Prostate gland (tissue), 2 donors: ENCODE measurements around the gene OR1F1. TPM values are rescaled to one million over a fixed set of nuclear protein-coding genes. Genes with fewer than 3 reads are reported as not detected.
"Not testable (repeated sequence)": the region's sequence is repeated elsewhere in the genome, so short reads cannot be mapped to it uniquely, and the experiment has no call there.

Experiments used
- DNase-seq: peaks from one replicate; pipeline ENCODE4 v3.0.0-alpha.2; 2019; ENCODE audit warnings: low spot score
- H3K27ac ChIP-seq, 2 donors: fragments of 200-600 bp; sonication (generic); 2 replicates each; pipeline ENCODE4 v1.5.1; 2017 to 2019
- H3K27me3 ChIP-seq: fragments of 200-600 bp; sonication (generic); replicated peaks from 2 replicates; pipeline ENCODE4 v1.5.1; 2019; ENCODE audit not compliant: insufficient read depth
- H3K36me3 ChIP-seq, 2 donors: fragments of 200-600 bp; sonication (generic); 1 replicate in 1 of 2; 2 replicates in 1 of 2; pipeline versions ENCODE4 v1.5.1 to v1.8.1; 2017 to 2019
- H3K4me1 ChIP-seq: fragments of 200-600 bp; sonication (generic); replicated peaks from 2 replicates; pipeline ENCODE4 v1.5.1; 2019
- H3K4me3 ChIP-seq, 2 donors: fragments of 200-600 bp; sonication (generic); 2 replicates each; pipeline ENCODE4 v1.5.1; 2017 to 2019
- H3K9me3 ChIP-seq: fragments of 200-600 bp; sonication (generic); 2 replicates; pipeline ENCODE4 v1.5.1; 2017
- CTCF ChIP-seq, 4 experiments: fragments of 200-600 bp in 2 of 4; fragments of 450-650 bp in 2 of 4; sonication (generic) in 2 of 4; IDR thresholded peaks; 1 replicate in 3 of 4; 2 replicates in 1 of 4; pipeline ENCODE4 v1.5.1; 2016 to 2019; ENCODE audit warnings: antibody characterized with exemption in 4 of 4, mild to moderate bottlenecking in 2 of 4, moderate library complexity in 2 of 4
- POLR2A ChIP-seq: fragments of 450-650 bp; IDR thresholded peaks from one replicate; pipeline ENCODE4 v1.6.1; 2016; ENCODE audit warnings: antibody characterized with exemption, mild to moderate bottlenecking
- POLR2AphosphoS5 ChIP-seq: sonication (generic); formaldehyde crosslinking; IDR thresholded peaks from one replicate; pipeline ENCODE4 v1.6.1; 2017; ENCODE audit warnings: antibody characterized with exemption
- WGBS: methylation state at CpG from one replicate; pipeline ENCODE4 v1.1.5; 2018; 5-methylcytosine and 5-hydroxymethylcytosine counted together
- intact Hi-C: fragments of 100-400 bp; cut with DNase I; formaldehyde crosslinking; loops from one replicate; pipeline ENCODE4 v1.14.2; 2022
- total RNA-seq, 2 donors: library from RNA; depleted of rRNA; stranded (reverse); fragments of >200 nt; gene quantifications; one replicate each; pipeline ENCODE4 v1.1.0, GENCODE V29; 2016

OR1F1 gene
- total RNA-seq, 2 donors from 2014 or later, result not detected

DNA sequence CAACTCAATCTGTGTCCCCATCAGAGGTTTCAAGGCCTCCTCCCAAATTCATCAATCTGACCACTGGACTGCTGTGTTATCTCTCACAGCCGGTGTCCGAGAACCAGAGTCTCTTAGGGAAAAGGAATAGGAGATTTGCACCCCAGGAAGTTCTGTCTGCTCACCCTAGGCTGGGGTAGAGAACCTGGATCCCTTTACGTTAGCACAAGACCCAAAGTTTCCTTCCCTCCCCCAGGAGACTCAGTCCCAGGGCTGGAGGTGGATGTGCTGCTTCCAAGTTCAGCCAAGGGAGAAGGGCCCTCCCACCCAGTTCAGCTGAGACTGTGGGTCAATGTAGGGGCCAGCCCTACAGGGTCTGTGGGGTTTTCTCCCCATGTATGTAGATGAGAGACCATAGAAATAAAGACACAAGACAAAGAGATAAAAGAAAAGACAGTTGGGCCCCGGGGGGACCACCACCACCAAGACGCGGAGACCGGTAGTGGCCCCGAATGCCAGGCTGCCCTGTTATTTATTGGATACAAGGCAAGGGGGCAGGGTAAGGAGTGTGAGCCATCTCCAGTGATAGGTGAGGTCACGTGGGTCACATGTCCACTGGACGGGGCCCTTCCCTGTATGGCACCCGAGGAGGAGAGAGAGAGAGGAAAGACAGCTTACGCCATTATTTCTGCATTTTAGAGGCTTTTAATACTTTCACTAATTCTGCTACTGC, 22.7 kb upstream of the OR1F1 start:
- no peak overlapping the region for H3K27ac ChIP-seq
- no peak for TF ChIP-seq CTCF (IDR thresholded peaks at IDR 0.05)
- no peak for DNase-seq
- no peaks in the 10 kb centered on the region for H3K36me3 ChIP-seq
- peaks cover 6% of the 10 kb centered on the region for H3K27me3 ChIP-seq
- intact Hi-C loops, result no loop called here
- 91% methylated on average over 12 of the region's 12 CpGs for WGBS
- no peak overlapping the region for H3K4me3 ChIP-seq
- peaks cover 2% of the 10 kb centered on the region for H3K4me1 ChIP-seq
- no peaks in the 10 kb centered on the region for H3K9me3 ChIP-seq

DNA sequence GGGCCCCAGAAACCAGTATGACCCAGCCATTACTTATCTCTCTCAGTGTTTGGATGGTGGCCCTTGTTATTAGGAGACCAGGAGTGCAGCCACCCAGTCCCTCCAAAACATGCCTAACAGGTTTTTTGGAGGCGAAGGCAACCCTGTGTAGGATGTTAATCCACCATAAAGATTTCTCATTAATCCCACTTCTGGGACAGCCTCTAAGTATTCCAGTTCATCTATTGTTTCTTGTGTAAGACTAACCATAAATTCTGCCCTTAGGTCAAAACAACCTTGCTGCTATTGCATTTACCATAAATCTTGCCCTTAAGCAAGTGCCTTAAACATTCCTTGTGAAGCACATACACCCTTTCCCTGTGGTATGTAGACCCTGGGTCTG, 21.5 kb upstream of the OR1F1 start:
- H3K4me1 ChIP-seq, result peaks cover 6% of the 10 kb centered on the region
- H3K36me3 ChIP-seq, result no peaks in the 10 kb centered on the region
- H3K27me3 ChIP-seq, result peaks cover 6% of the 10 kb centered on the region
- no peak overlapping the region for H3K27ac ChIP-seq
- no peaks in the 10 kb centered on the region for H3K9me3 ChIP-seq
- no peak for DNase-seq
- intact Hi-C loops, result loop anchor here (2.0 kb wide), 1 partner anchor 106 kb away; no protein-coding TSS in a partner anchor
- no peak for TF ChIP-seq POLR2A
- TF ChIP-seq CTCF (IDR thresholded peaks at IDR 0.05), result no peak
- no peak for TF ChIP-seq POLR2AphosphoS5
- WGBS, result 24% methylated on average over 1 of the region's 1 CpG
- H3K4me3 ChIP-seq, result no peak overlapping the region

GRCh38 chr16:3168729-3169128, 19.3 kb upstream of the OR1F1 start:
- H3K9me3 ChIP-seq, intact Hi-C loops, H3K36me3 ChIP-seq, H3K27me3 ChIP-seq, H3K27ac ChIP-seq, H3K4me3 ChIP-seq, H3K4me1 ChIP-seq, DNase-seq: not testable (repeated sequence)
- WGBS, result 63% methylated on average over 7 of the region's 7 CpGs

GRCh38 chr16:3170440-3171180, 17.4 kb upstream of the OR1F1 start:
- H3K4me1 ChIP-seq, result peaks cover 6% of the 10 kb centered on the region
- intact Hi-C loops, result no loop called here
- TF ChIP-seq CTCF (IDR thresholded peaks at IDR 0.05), result no peak
- TF ChIP-seq POLR2A, result no peak
- no peak for TF ChIP-seq POLR2AphosphoS5
- WGBS, result 2% methylated on average over 53 of the region's 53 CpGs
- peaks cover 25% of the 10 kb centered on the region for H3K27me3 ChIP-seq
- no peaks in the 10 kb centered on the region for H3K36me3 ChIP-seq
- no peaks in the 10 kb centered on the region for H3K9me3 ChIP-seq
- H3K4me3 ChIP-seq, result no peak overlapping the region
- no peak overlapping the region for H3K27ac ChIP-seq
- DNase-seq, result no peak

DNA sequence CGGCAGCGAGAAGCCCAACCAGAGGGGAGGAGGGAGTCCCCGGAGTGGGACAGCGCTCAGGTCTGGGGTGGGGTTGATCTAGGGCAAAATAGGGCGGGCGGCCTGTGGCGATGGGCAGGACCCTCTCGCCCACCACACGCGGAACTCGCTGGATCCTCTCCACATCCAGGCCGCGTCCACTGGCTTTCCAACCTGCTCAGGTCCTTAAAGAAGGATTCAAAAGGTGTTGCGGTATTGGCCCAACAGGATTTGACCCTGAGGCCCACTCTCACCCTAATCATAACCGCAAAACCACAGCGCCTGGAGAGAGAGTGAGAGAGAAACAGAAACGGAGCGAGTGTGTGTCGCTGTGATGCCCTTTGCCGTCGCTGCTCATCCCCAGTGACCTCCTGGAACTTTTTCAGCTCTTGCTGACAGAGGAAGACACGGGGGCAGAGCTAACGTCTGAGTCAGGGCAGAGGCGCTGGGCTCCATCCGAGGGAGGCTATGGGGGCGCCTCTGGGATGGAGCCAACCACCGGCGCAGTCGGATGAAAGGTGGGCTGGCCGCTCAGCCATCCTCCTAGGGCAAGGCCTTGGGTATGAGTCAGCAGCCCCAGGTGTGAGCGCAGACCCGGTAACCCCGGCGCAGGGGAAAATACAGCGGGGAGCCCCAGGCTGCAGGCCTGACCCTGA, 16.7 kb upstream of the OR1F1 start:
- intact Hi-C loops, result no loop called here
- H3K27ac ChIP-seq, result no peak overlapping the region
- H3K36me3 ChIP-seq, result no peaks in the 10 kb centered on the region
- 13% methylated on average over 35 of the region's 35 CpGs for WGBS
- DNase-seq, result no peak
- H3K9me3 ChIP-seq, result no peaks in the 10 kb centered on the region
- no peak overlapping the region for H3K4me3 ChIP-seq
- H3K27me3 ChIP-seq, result peaks cover 29% of the 10 kb centered on the region
- no peak for TF ChIP-seq CTCF (IDR thresholded peaks at IDR 0.05)
- TF ChIP-seq POLR2A, result no peak
- TF ChIP-seq POLR2AphosphoS5, result no peak
- H3K4me1 ChIP-seq, result peaks cover 6% of the 10 kb centered on the region
